ENCODE results near the gene BGLAP.

The BGLAP gene

GRCh38 chr1:156259805-156260204 lies 17.8 kb downstream of the BGLAP start:
- Histone ChIP-seq H3K4me3 (ENCODE audit: low read depth in 1 of 2, low read length in 2 of 2) (no peak overlapping the region), H3K27me3 (ENCODE audit: insufficient read depth, low read length, poor library complexity) (no peaks in the 10 kb centered on the region), H3K27ac (ENCODE audit: low read length) (no peak overlapping the region), H3K36me3 (ENCODE audit: insufficient read depth, low read length) (peaks cover 86% of the 10 kb centered on the region), H2AFZ (ENCODE audit: low read depth, low read length) (no peak overlapping the region), H3K4me1 (ENCODE audit: insufficient read depth, low read length) (no peaks in the 10 kb centered on the region), H3K9me3 (ENCODE audit: insufficient read depth, low read length, severe bottlenecking) (no peaks in the 10 kb centered on the region), H3K79me2 (ENCODE audit: insufficient read depth, low read length) (no peaks in the 10 kb centered on the region), H3K9ac (ENCODE audit: low read depth, low read length) (no peak overlapping the region), H4K20me1 (ENCODE audit: insufficient read depth, low read length) (peaks cover 3% of the 10 kb centered on the region; the same call in 1 of the 2 replicates), H3K4me2 (ENCODE audit: insufficient read depth, low read length) (no peak overlapping the region)
- peak; percentile 10 for TF ChIP-seq CTCF (IDR thresholded peaks at IDR 0.05; ENCODE audit: borderline replicate concordance, extremely low read depth, low read length, poor library complexity, severe bottlenecking)
- no peak for TF ChIP-seq EZH2 (IDR thresholded peaks at IDR 0.05; ENCODE audit: borderline replicate concordance, low read depth, low read length, severe bottlenecking)
- DNase-seq (no peak), ATAC-seq (ENCODE audit: insufficient read depth, low read depth) (no peak)

- no peak for DNase-seq
- Histone ChIP-seq H3K79me2 (ENCODE audit: insufficient read depth, low read length) (no peaks in the 10 kb centered on the region), H3K4me1 (ENCODE audit: insufficient read depth, low read length) (no peaks in the 10 kb centered on the region), H4K20me1 (ENCODE audit: insufficient read depth, low read length) (peaks cover 3% of the 10 kb centered on the region; the same call in 1 of the 2 replicates), H3K4me2 (ENCODE audit: insufficient read depth, low read length) (no peak overlapping the region), H3K9ac (ENCODE audit: low read depth, low read length) (no peak overlapping the region), H3K27ac (ENCODE audit: low read length) (no peak overlapping the region), H3K9me3 (ENCODE audit: insufficient read depth, low read length, severe bottlenecking) (no peaks in the 10 kb centered on the region), H3K4me3 (ENCODE audit: low read depth in 1 of 2, low read length in 2 of 2) (no peak overlapping the region), H3K27me3 (ENCODE audit: insufficient read depth, low read length, poor library complexity) (no peaks in the 10 kb centered on the region), H3K36me3 (ENCODE audit: insufficient read depth, low read length) (peaks cover 93% of the 10 kb centered on the region), H2AFZ (ENCODE audit: low read depth, low read length) (no peak overlapping the region)
- TF ChIP-seq EZH2 (IDR thresholded peaks at IDR 0.05; ENCODE audit: borderline replicate concordance, low read depth, low read length, severe bottlenecking) (no peak), CTCF (IDR thresholded peaks at IDR 0.05; ENCODE audit: borderline replicate concordance, extremely low read depth, low read length, poor library complexity, severe bottlenecking) (no peak)
- ATAC-seq (ENCODE audit: insufficient read depth, low read depth) = no peak
Observed at GRCh38 chr1:156260896-156261295, 18.9 kb downstream of the BGLAP start.

GRCh38 chr1:156262461-156263287 lies 20.7 kb downstream of the BGLAP start:
- DNase-seq (no peak), ATAC-seq (ENCODE audit: insufficient read depth, low read depth) (no peak)
- no peaks in the 10 kb centered on the region for H3K27me3 ChIP-seq (ENCODE audit: insufficient read depth, low read length, poor library complexity)
- H4K20me1 ChIP-seq (ENCODE audit: insufficient read depth, low read length) = peaks cover 3% of the 10 kb centered on the region; the same call in 1 of the 2 replicates
- H3K36me3 ChIP-seq (ENCODE audit: insufficient read depth, low read length) = peaks cover 95% of the 10 kb centered on the region
- H3K4me1 ChIP-seq (ENCODE audit: insufficient read depth, low read length) = no peaks in the 10 kb centered on the region
- no peak overlapping the region for H3K27ac ChIP-seq (ENCODE audit: low read length)
- no peak overlapping the region for H2AFZ ChIP-seq (ENCODE audit: low read depth, low read length)
- no peak overlapping the region for H3K4me2 ChIP-seq (ENCODE audit: insufficient read depth, low read length)
- no peaks in the 10 kb centered on the region for H3K9me3 ChIP-seq (ENCODE audit: insufficient read depth, low read length, severe bottlenecking)
- H3K79me2 ChIP-seq (ENCODE audit: insufficient read depth, low read length) = no peaks in the 10 kb centered on the region
- no peak overlapping the region for H3K9ac ChIP-seq (ENCODE audit: low read depth, low read length)
- no peak for TF ChIP-seq EZH2 (IDR thresholded peaks at IDR 0.05; ENCODE audit: borderline replicate concordance, low read depth, low read length, severe bottlenecking)
- no peak for TF ChIP-seq CTCF (IDR thresholded peaks at IDR 0.05; ENCODE audit: borderline replicate concordance, extremely low read depth, low read length, poor library complexity, severe bottlenecking)
- H3K4me3 ChIP-seq (ENCODE audit: low read depth in 1 of 2, low read length in 2 of 2) = no peak overlapping the region

All from DND-41 (cell line).